ENCODE measurements around the gene ADAMTS14. TPM values are rescaled to one million over a fixed set of nuclear protein-coding genes. Genes with fewer than 3 reads are reported as not detected.

Gene ADAMTS14
- total RNA-seq, 1 experiment from 2014 or later: 1.6 TPM

DNA sequence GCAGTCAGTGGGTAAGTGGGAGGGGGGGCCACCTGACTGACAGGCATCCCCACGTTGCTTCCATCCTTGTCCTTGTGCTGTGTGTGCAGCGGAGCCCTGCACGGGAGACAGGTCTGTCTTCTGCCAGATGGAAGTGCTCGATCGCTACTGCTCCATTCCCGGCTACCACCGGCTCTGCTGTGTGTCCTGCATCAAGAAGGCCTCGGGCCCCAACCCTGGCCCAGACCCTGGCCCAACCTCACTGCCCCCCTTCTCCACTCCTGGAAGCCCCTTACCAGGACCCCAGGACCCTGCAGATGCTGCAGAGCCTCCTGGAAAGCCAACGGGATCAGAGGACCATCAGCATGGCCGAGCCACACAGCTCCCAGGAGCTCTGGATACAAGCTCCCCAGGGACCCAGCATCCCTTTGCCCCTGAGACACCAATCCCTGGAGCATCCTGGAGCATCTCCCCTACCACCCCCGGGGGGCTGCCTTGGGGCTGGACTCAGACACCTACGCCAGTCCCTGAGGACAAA lies 88.0 kb downstream of the ADAMTS14 start:
- H2AK5ac ChIP-seq (ENCODE audit: insufficient read length, low read length): no peak overlapping the region
- H3K9me3 Mint-ChIP-seq: peaks cover 4 to 5% of the 10 kb centered on the region in 2 experiments
- H3K9me3 ChIP-seq (ENCODE audit: control insufficient read depth, low read depth, low read length): no peaks in the 10 kb centered on the region
- H3K36me3 Mint-ChIP-seq (ENCODE audit: insufficient read depth in 1 of 3, low read depth in 3 of 3): peaks cover under 1 to 4% (median 3%) of the 10 kb centered on the region in 3 experiments; a peak in 5 of 7 replicates
- no peak overlapping the region for H2BK12ac ChIP-seq (ENCODE audit: insufficient read length, low read depth, low read length)
- no peak overlapping the region for H4K5ac ChIP-seq (ENCODE audit: insufficient read length, low read depth, low read length)
- no peak overlapping the region for H2BK20ac ChIP-seq (ENCODE audit: low read depth, low read length, poor library complexity, severe bottlenecking)
- H3K9ac ChIP-seq (ENCODE audit: extremely low read depth, insufficient read length, low read length): no peak overlapping the region
- no peak overlapping the region for H3K27ac ChIP-seq (ENCODE audit: insufficient read length, low read depth, low read length)
- no peak overlapping the region for H3K4me2 ChIP-seq (ENCODE audit: insufficient read depth, insufficient read length, low read length)
- no peak overlapping the region for H2BK15ac ChIP-seq (ENCODE audit: low read depth, low read length)
- TF ChIP-seq, protein P1, sequence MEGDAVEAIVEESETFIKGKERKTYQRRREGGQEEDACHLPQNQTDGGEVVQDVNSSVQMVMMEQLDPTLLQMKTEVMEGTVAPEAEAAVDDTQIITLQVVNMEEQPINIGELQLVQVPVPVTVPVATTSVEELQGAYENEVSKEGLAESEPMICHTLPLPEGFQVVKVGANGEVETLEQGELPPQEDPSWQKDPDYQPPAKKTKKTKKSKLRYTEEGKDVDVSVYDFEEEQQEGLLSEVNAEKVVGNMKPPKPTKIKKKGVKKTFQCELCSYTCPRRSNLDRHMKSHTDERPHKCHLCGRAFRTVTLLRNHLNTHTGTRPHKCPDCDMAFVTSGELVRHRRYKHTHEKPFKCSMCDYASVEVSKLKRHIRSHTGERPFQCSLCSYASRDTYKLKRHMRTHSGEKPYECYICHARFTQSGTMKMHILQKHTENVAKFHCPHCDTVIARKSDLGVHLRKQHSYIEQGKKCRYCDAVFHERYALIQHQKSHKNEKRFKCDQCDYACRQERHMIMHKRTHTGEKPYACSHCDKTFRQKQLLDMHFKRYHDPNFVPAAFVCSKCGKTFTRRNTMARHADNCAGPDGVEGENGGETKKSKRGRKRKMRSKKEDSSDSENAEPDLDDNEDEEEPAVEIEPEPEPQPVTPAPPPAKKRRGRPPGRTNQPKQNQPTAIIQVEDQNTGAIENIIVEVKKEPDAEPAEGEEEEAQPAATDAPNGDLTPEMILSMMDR (conservative IDR thresholded peaks at IDR 0.05): no peak
- H2BK120ac ChIP-seq (ENCODE audit: low read depth, low read length, poor library complexity, severe bottlenecking): no peak overlapping the region
- H2AFZ ChIP-seq (ENCODE audit: low read length): no peak overlapping the region
- H3K79me1 ChIP-seq (ENCODE audit: insufficient read depth, low read depth, low read length, poor library complexity, severe bottlenecking): no peaks in the 10 kb centered on the region
- no peak overlapping the region for H3K4ac ChIP-seq (ENCODE audit: low read depth, low read length)
- DNase-seq: no peak
- no peaks in the 10 kb centered on the region for H3K23me2 ChIP-seq (ENCODE audit: insufficient read length, low read depth, low read length, poor library complexity, severe bottlenecking)
- H3K79me2 ChIP-seq (ENCODE audit: insufficient read depth, low read length): no peaks in the 10 kb centered on the region
- no peak overlapping the region for H2BK5ac ChIP-seq (ENCODE audit: insufficient read length, low read length)
- H4K91ac ChIP-seq (ENCODE audit: insufficient read length, low read depth, low read length): no peak overlapping the region
- H3K27ac Mint-ChIP-seq: no peak overlapping the region
- H3K14ac ChIP-seq (ENCODE audit: insufficient read depth, low read length): no peak overlapping the region
- no peak overlapping the region for H3K18ac ChIP-seq (ENCODE audit: insufficient read length, low read depth, low read length)
- H3K4me1 Mint-ChIP-seq: peaks cover 25 to 30% of the 10 kb centered on the region in 2 experiments
- no CpG with 5 or more reads among the region's 12 CpGs for WGBS (ENCODE audit: extremely low coverage, insufficient read length, low lambda C conversion rate)
- no peak overlapping the region for H3T11ph ChIP-seq (ENCODE audit: low read length)
- no peaks in the 10 kb centered on the region for H4K20me1 ChIP-seq (ENCODE audit: control insufficient read depth, insufficient read depth, insufficient read length)
- H3K4me3 Mint-ChIP-seq: no peak overlapping the region
- H4K8ac ChIP-seq (replicated peaks; ENCODE audit: insufficient read length, low read depth, low read length): no peak overlapping the region
- H3K56ac ChIP-seq (ENCODE audit: insufficient read length, low read depth, low read length): no peak overlapping the region
- no peak overlapping the region for H3K23ac ChIP-seq (ENCODE audit: insufficient read length, low read depth, low read length)
- H3K27me3 ChIP-seq (ENCODE audit: insufficient read depth, low read length): no peaks in the 10 kb centered on the region
- no peaks in the 10 kb centered on the region for H3K4me1 ChIP-seq (ENCODE audit: insufficient read depth, low read length)
- H3K27me3 Mint-ChIP-seq (ENCODE audit: low read depth): peaks cover 1% of the 10 kb centered on the region; the same call in 1 of the 2 replicates
